AG09309 (cell line): ENCODE measurements around the gene PML.

Source experiments
- DNase-seq: peaks from one replicate; pipeline ENCODE4 v3.0.0-alpha.2; 2010; ENCODE audit warnings: low read depth
- H3K4me3 ChIP-seq: 2 replicates; pipeline ENCODE4 v1.5.1; 2011; ENCODE audit warnings: mild to moderate bottlenecking, low read depth, low read length, moderate library complexity; ENCODE audit not compliant: control insufficient read depth
- TF ChIP-seq, protein P1 (sequence below): IDR thresholded peaks from 2 replicates; pipeline ENCODE4 v1.5.1; 2011; ENCODE audit warnings: mild to moderate bottlenecking, low read depth, low read length, inconsistent platforms; ENCODE audit not compliant: insufficient read depth, control insufficient read depth; ENCODE audit errors: missing control alignments

Gene PML

DNA sequence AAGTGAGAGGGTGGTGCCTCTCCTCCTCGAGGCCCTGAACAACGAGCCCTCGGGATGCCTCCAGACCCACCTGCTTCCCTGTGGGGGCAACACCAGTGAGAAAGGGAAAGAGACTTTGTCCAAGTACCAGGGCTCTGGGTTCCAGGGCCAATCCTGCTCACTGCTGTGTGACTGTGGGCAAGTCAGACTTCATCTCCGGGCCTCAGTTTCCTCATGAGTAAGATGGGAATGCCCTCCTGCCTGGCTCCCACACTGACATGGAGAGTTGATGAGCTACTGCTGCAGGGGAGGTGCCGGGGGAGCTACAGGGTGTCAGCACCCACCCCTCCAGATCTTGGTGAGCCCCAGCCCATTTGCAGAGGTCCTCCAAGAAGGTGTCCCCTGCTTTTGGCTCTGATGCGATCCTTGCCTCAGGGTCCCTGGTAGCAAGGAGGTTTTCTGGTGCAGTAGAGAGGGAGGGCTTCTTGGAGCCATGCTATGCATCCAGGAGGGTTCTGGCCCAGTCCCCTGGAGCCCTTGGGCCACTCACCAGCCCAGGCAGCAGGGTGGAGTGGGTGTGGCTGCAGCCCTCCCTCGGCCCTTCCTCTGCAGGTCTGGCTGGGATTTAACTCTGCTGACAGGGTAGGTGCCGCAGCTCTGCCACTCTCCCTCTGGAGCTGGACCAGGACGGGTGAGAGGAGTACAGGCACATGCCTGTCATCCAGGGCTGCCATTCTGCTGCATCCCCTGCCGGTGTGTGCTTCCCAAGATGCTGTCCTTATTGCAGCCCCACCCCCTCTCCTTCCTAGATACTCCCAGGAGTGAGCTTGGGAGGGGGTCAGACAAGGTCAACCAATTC is 41.4 kb upstream of the PML start:
- TF ChIP-seq, protein P1, sequence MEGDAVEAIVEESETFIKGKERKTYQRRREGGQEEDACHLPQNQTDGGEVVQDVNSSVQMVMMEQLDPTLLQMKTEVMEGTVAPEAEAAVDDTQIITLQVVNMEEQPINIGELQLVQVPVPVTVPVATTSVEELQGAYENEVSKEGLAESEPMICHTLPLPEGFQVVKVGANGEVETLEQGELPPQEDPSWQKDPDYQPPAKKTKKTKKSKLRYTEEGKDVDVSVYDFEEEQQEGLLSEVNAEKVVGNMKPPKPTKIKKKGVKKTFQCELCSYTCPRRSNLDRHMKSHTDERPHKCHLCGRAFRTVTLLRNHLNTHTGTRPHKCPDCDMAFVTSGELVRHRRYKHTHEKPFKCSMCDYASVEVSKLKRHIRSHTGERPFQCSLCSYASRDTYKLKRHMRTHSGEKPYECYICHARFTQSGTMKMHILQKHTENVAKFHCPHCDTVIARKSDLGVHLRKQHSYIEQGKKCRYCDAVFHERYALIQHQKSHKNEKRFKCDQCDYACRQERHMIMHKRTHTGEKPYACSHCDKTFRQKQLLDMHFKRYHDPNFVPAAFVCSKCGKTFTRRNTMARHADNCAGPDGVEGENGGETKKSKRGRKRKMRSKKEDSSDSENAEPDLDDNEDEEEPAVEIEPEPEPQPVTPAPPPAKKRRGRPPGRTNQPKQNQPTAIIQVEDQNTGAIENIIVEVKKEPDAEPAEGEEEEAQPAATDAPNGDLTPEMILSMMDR, result no peak
- H3K4me3 ChIP-seq, result no peak overlapping the region
- no peak for DNase-seq

DNA sequence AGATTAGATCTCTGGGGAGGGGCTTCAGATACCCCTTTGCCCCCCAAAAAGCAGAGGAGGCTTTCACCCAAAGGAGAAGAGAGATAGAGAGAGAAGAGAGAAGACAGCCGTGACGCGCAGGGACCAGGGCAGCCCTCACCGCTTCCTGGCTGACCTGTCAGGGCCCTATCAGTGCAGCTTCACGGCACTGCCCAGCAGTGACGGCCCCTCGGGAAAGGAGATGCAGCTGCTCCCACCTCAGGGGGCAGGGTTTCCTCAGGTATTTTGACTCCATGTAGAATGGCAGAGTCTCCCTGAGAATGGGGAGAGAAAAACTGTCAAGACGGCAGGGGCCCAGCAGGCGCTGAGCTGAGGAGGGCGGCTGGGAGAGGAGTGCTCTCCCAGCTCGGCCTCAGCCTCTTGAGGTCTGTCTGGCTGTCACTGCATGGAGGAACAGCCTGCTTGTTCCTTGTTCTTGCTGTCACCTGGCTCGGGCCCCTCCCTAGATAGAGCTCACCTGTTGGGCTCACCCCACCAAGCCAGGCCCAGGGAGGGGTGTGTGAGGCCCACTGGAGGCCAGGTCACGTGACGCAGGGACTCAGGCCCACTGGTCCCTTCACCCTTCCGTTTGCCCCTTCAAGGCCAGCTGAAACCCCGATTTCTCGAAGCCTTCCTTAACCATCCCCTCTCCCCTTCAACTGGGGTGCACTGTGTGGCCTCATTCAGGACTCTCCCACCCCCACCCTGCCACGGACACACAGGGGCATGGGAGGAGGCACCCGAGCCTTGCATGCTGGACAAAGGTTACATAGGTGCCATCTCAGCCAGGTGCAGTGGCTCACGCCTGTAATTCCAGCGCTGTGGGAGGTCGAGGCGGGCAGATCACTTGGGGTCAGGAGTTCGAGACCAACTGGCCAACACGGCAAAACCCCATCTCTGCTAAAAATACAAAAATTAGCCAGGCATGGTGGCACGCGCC is 40.0 kb upstream of the PML start:
- DNase-seq, result no peak
- H3K4me3 ChIP-seq, result no peak overlapping the region
- TF ChIP-seq, protein P1, result no peak

DNA sequence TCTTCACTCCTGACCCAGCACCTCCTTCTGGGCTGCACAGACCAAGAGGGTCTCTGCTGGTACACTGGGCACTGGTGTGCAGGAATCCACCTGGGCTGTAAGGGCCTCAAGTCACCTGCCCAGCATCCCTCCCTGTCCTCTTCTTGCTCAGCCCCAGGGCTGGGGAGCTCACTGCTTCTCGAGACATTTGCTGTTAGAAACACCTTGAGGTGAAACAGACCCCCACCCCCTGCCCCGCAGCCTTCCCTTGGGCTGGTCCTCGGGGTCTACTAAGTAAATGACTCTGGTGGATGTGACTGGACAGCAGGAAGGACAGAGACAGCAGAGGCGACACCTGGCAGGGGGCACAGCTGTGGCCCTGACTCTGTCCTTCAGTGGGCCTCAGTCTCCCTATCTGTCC is 39.2 kb upstream of the PML start:
- H3K4me3 ChIP-seq, result no peak overlapping the region
- no peak for DNase-seq
- TF ChIP-seq, protein P1, result no peak

DNA sequence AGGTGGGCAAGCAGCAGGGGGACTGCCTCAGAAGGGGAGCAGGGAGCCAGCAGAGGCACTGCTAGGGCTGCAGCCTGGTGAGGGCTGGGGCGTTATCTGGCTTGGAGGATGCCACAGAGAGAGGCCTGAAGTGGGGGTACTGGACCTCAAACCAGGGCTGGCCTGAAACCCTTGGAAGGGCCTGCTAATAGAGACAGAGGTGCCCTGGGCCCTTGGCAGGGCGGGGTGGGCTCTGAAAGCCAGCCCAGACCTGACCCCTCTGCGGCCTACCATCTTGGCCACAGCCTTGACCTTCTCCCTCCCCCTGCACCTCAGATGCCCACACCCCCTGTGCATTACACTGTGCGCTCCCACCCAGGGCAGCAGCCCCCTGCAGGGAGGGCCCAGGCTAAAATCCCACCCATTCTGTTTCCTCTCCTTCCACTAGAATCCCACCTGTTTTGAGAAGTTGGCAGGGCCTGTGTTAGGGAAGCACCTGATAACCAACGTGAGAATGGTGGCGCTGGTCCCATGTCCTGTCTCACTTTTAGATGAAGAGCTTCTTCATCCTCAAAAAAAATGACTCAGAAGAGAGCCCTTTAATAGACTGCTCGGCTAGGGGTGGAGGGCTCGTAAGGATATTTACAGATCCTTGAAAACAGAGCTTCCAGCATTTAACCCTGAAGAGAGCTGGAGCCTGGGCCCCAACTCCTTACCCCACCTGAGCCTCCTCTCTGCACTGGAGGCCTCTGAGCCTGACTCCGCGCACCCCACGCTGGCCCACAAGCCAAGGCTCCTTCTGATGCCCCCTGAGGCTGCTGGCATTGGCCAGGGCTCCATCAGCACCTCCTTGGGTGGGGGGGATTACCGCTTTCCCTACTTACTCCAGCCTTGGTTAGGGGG is 38.4 kb upstream of the PML start:
- peak overlapping the region; percentile 7; the same call in 1 of the 2 replicates for H3K4me3 ChIP-seq
- DNase-seq, result no peak
- TF ChIP-seq, protein P1, result no peak

DNA sequence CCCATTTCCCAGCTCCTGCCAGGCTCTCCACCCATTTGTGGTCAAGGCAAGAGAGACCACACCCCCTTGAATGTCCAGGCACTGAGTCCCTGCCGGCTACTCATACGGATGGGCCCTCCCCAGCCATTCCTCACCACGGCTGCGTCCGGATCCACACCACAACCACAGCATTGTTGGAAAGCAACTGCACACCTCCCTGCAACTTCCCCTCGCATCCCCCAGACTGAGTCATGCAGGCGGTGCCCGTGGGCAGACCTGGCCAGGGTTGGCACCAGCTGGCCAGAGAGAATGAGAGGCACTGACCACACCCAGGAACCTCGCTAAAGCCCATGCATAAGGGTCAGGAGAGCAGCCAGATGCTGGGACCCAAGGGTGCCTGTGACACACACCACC is 37.8 kb upstream of the PML start:
- peak; percentile 75 for DNase-seq
- TF ChIP-seq, protein P1, result no peak
- H3K4me3 ChIP-seq, result peak overlapping the region; percentile 7; the same call in 1 of the 2 replicates

- no peak overlapping the region for H3K4me3 ChIP-seq
- TF ChIP-seq, protein P1, result no peak
- DNase-seq, result no peak
These were observed 37.2 kb upstream of the PML start for GRCh38 chr15:73957276-73957675.
